GM21390 (cell line): ENCODE results near the gene ADORA2B.
"Not testable (repeated sequence)": the region's sequence is repeated elsewhere in the genome, so short reads cannot be mapped to it uniquely, and the experiment has no call there.

Experiments
- ATAC-seq: cut with Tn5 transposase; IDR thresholded peaks from one replicate; pipeline ENCODE4 v1.9.1; 2021; ENCODE audit not compliant: unreplicated experiment

ADORA2B gene

GRCh38 chr17:15979013-15979412, 34.1 kb downstream of the ADORA2B start:
- not testable (repeated sequence) for ATAC-seq

DNA sequence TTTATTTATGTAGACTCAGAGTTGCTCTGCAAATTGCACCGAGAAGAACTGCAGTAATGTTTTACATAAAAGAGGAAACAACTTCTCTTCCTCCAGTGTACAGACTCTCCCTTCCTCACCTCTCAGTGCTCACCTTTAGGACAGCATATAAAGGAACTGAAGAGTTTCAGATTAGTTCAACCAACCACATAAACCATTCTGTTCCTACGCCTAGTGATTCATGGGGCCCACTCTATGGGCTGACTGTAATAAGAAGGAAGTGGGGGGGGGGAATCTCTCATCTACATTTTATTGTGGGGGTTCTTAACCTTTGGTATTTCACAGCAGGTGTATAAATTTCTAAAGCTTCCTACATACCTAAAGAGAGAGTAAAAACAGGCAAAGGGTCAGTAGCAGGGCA, 36.3 kb downstream of the ADORA2B start:
- ATAC-seq: peak; percentile 94

GRCh38 chr17:15981646-15982580, 37.0 kb downstream of the ADORA2B start:
- no peak for ATAC-seq

- no peak for ATAC-seq
These were observed 51.4 kb downstream of the ADORA2B start for GRCh38 chr17:15996322-15996721.

- no peak for ATAC-seq
These were observed 53.2 kb downstream of the ADORA2B start for GRCh38 chr17:15998031-15998562.

- ATAC-seq: peak; percentile 91
These were observed 54.4 kb downstream of the ADORA2B start, which contains the start of the genes TTC19 and ZSWIM7 for GRCh38 chr17:15999141-15999973. TSS of gene TTC19 (plus strand) at chr17:15999824. CDS start at chr17:15999849, 25 bp downstream. TSS of gene ZSWIM7 (minus strand) at chr17:15999704. CDS start at chr17:15999594, 110 bp downstream.

DNA sequence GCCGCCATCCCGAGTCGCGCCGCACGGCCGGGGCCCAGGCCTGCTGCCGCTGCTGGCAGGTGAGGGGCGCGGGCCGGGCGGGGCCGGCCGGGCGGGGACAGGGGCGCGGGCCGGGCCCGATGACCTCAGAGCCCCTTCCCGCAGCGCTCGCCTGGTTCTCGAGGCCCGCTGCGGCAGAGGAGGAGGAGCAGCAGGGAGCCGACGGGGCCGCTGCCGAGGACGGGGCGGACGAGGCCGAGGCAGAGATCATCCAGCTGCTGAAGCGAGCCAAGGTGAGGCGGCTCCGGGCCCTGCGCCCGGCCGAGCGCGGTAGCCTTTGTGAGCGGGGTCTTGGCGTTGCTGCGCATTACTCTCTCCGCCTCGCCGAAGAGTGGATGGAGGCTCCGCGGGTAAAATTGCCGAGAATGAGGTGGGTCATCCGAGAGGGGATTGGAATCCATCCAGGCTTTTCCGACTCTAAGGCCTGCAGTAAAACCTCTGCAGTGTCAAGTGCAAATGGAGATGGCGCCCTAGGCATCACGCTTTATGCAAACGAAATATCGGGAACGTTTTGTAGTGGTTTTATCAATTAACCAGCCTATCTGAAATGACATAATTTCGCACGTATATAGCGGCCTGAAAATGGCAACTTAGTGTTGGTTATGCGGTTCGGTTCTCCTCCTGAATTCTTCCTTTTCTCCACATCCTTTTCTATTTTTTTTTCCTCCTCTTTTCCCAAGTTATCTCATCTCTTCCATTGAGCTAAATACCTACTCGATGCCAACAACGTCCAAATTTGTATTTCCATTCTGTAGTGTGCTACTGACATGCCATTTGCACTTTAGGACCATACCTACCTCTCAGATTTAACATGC, 55.3 kb downstream of the ADORA2B start:
- peak; percentile 33 for ATAC-seq

DNA sequence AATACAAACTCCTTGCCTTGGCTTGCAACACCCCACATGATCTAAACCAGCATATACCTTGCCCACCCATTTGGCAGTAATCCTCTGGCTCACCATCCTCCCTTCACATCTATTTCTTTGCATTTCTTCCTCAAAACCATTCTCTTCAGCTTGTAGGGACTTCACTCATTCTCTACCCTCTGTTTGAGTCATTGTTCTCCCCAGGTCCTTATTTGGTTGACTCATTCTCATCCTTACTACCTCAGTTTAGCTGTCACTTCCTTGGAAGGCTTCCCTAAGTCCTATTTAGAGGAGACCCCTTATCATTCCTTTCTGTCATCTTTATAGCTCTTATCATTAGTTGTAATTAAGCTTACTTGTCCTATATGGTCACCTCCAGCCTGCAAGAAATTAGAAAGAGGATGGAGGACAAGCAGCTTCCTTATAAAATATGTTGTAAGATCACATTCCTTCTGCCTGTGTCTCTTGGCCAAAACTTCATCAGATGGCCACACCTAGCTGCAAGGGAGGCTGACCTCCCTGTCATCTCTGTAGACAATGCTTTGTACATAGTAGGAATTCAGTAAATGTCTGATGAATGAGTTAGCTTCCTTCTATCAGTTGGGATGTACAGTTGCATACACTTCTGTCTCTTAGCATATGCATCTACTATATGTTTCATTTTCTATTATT, 56.4 kb downstream of the ADORA2B start:
- no peak for ATAC-seq

GRCh38 chr17:16002708-16003260, 57.9 kb downstream of the ADORA2B start:
- no peak for ATAC-seq

DNA sequence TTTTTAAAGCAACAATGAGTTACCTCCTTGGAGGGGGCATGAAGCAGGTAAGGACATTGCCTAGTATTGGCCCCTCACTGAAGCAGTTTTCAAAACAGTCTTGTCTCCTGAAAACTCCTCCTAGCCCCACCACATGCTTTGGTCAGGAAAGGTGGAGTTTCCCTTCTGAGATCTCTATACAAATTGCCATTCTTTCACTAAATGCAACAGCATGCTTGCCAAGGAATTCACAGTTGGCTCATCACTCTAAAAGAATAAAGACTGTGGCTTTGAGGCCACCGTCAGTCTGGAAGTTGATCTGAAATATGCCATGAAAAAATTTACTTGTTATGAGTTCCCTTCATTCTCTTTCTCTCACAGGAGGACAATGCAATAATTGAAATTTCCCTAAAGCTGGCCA, 58.9 kb downstream of the ADORA2B start:
- ATAC-seq: no peak

GRCh38 chr17:16005636-16006035, 60.7 kb downstream of the ADORA2B start:
- ATAC-seq: no peak

DNA sequence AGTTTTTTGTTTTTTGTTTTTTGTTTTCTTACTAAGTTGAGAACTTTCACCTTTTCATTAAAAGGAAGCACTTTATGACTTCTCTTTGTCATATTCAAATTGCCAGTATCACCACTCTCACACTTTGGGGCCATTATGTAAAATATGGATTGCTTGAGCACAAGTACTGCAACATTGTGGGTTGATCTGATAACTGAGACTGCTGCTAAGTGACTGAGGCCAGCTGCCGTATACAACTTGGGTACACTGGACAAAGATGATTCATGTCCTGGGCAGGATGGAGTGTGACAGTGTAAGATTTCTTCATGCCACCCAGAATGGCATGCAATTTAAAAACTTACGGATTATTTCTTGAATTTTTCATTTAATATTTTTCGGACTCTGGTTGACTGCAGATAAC, 62.5 kb downstream of the ADORA2B start:
- no peak for ATAC-seq

DNA sequence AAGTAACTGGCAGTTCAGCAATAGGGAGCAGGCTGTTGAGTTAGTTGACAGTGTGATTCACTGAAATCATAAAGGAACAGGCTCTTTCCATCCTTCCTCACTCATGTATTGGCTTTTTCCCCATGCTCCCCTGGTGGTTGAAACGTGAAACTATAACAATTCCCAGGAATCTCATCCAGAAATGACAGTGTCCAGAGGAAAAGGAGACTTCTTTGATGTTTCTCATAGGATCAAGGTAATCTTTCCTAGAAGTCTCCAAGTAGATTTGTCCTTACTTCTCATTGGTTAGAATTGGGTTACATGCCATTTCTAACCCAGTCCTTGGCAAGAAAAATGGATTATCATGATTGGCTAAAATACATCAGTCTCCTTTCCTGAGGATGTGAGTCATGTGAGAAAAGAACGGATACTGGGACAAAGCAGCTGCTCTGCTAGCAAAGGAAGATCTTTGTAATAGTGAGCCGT, 69.0 kb downstream of the ADORA2B start:
- ATAC-seq: no peak

GRCh38 chr17:16019347-16019746, 74.4 kb downstream of the ADORA2B start:
- ATAC-seq: no peak

DNA sequence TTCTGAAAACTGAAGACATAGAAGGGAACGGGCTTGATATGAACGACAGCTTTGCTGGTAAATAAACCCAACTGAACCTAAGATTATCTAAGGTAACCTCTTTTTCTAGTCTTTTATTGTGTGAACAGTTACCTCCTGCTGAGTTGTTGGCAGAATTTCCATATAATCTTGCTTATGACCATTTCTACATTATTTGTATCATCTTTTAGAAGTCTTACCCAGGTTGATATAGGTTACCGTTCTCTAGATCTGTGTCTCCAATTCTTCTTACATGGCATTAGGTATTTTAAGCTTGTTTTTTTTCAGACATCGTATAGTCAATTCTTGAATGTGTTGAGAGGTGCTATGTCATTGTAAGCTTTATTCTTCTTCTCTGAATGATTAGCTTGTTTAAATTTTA, 79.0 kb downstream of the ADORA2B start:
- no peak for ATAC-seq

DNA sequence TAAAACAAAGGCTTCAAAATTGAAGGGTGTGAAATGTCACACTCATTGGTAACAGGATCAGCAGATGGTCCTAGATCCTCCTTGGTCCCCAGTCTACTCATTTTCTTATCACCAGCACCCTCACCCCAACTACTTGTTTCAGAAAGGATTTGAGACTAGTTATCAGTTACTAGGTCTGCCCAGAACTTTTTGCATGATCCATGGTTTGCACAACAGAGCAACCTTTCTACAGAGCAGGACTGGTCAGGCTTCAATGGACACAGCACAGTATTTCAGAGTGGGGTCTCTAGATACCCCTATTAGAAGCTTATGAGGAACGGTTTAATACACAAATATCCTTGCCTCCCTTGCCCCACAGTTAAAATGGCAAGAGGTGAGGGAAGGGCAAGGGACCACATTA, 80.3 kb downstream of the ADORA2B start:
- ATAC-seq: no peak
